AG04450 (cell line): ENCODE data around the gene SLC35F4. TPM values are rescaled to one million over a fixed set of nuclear protein-coding genes. Genes with fewer than 3 reads are reported as not detected.
"Not testable (repeated sequence)": the region's sequence is repeated elsewhere in the genome, so short reads cannot be mapped to it uniquely, and the experiment has no call there.

Experiments used
- CTCF ChIA-PET: fragments of 300-600, 350-600 bp; formaldehyde crosslinking; extraction: SDS; loops from one replicate; lab custom pipeline; 2022; ENCODE audit warnings: antibody characterized with exemption, inconsistent platforms; lab: Charles Lee
- POLR2A ChIA-PET: fragments of 350-600 bp; formaldehyde crosslinking; extraction: SDS; loops from one replicate; lab custom pipeline; 2021; ENCODE audit warnings: antibody characterized with exemption, inconsistent platforms; lab: Yijun Ruan, JAX
- DNase-seq: peaks from one replicate; pipeline ENCODE4 v3.0.0-alpha.2; 2011; ENCODE audit warnings: low read depth, low spot score
- H3K27ac ChIP-seq: one replicate; pipeline ENCODE4 v1.5.1; 2012; ENCODE audit warnings: low read depth, low read length, control low read depth
- H3K27me3 ChIP-seq: one replicate; pipeline ENCODE4 v1.6.0; 2012; ENCODE audit warnings: low read length; ENCODE audit not compliant: control insufficient read depth, insufficient read depth
- H3K4me3 ChIP-seq: 2 replicates; pipeline ENCODE4 v1.5.1; 2011; ENCODE audit warnings: mild to moderate bottlenecking, low read depth, low read length, control low read depth
- H3K9me3 ChIP-seq: 2 replicates; pipeline ENCODE4 v1.5.1; 2012; ENCODE audit warnings: low read length; ENCODE audit not compliant: control insufficient read depth, insufficient read depth
- polyA plus RNA-seq: library from polyadenylated mRNA; depleted of rRNA; stranded (reverse); fragments of >200 nt; gene quantifications from 2 replicates; pipeline ENCODE4 v1.2.3, GENCODE V29; 2011
- TF ChIP-seq, protein P1 (sequence below): IDR thresholded peaks from 2 replicates; pipeline ENCODE4 v1.5.1; 2011; ENCODE audit warnings: low read depth, low read length, control low read depth, inconsistent platforms

SLC35F4 gene
- polyA plus RNA-seq, 1 experiment, result not detected

DNA sequence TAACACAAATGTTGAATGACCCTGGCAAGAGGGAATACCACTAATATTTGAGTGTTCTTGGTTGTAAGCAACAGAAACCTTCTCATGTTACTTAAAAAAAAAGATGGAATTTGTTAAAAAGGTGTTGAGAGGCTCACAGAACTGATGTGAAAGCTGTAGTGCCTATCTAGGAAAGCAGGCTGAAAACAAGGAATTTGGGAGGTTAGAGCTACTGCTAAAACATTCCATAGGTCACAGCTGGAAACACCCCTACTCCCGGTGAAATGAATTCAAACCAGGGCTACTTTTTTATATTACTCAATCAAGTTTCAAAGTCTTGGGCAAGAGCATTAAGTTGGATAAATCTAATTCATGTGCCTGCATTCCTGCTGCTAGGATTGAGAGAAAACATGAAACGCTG, 104.1 kb downstream of the SLC35F4 start:
- no peak for DNase-seq
- H3K4me3 ChIP-seq, result no peak overlapping the region
- CTCF ChIA-PET, result no interaction called here
- H3K27me3 ChIP-seq, result no peaks in the 10 kb centered on the region
- no peaks in the 10 kb centered on the region for H3K9me3 ChIP-seq
- TF ChIP-seq, protein P1, sequence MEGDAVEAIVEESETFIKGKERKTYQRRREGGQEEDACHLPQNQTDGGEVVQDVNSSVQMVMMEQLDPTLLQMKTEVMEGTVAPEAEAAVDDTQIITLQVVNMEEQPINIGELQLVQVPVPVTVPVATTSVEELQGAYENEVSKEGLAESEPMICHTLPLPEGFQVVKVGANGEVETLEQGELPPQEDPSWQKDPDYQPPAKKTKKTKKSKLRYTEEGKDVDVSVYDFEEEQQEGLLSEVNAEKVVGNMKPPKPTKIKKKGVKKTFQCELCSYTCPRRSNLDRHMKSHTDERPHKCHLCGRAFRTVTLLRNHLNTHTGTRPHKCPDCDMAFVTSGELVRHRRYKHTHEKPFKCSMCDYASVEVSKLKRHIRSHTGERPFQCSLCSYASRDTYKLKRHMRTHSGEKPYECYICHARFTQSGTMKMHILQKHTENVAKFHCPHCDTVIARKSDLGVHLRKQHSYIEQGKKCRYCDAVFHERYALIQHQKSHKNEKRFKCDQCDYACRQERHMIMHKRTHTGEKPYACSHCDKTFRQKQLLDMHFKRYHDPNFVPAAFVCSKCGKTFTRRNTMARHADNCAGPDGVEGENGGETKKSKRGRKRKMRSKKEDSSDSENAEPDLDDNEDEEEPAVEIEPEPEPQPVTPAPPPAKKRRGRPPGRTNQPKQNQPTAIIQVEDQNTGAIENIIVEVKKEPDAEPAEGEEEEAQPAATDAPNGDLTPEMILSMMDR, result no peak
- H3K27ac ChIP-seq, result no peak overlapping the region
- POLR2A ChIA-PET, result no interaction called here

DNA sequence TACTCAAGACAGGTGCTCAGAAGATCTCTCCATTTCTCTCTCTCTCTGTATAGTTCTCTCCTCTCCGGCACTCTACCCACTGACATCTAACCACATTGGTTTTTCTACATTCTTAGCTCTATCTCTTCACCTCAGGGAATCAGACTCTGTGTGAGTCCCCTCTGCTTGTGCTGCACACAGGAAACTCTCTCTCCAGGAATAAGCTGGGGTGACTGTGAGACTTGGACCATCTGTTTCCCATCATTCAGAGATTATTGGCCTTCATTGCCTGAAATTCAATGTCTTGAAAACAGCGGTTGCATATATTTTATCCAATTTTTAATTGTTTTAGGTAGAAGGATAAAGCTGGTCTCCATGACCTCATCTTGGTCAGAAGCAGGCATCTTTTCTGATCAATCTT, 105.0 kb downstream of the SLC35F4 start:
- H3K27ac ChIP-seq, result no peak overlapping the region
- no peaks in the 10 kb centered on the region for H3K9me3 ChIP-seq
- H3K4me3 ChIP-seq, result no peak overlapping the region
- TF ChIP-seq, protein P1, result no peak
- POLR2A ChIA-PET, result no interaction called here
- no peak for DNase-seq
- CTCF ChIA-PET, result no interaction called here
- H3K27me3 ChIP-seq, result no peaks in the 10 kb centered on the region

DNA sequence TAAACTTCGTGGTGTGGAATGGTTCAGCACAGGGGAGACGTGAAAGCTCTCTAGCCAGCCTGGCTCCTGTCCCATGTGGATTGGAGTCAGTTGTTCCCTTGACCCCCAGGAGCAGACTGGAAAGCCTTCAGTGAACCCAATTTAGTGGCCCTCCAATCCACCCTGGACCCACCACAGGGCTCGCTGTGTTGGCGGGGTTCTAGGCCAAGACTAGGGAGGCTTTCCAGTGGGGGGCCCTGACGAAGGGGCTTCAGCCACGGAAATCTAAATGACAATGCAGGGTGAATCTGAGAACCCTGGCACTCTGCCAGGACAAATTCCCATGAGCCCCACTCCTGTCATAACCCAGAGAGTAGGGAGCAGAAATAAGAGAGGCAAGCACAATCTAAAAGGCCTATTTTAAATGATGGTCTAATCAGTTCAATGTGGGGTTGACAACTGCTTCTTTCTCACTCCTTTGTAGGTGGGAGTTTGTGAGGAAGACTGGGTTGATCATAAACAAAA, 110.8 kb downstream of the SLC35F4 start:
- CTCF ChIA-PET, result no interaction called here
- no peak for DNase-seq
- Histone ChIP-seq H3K9me3 (peaks cover 9% of the 10 kb centered on the region), H3K27me3 (no peaks in the 10 kb centered on the region), H3K4me3 (no peak overlapping the region), H3K27ac (no peak overlapping the region)
- TF ChIP-seq, protein P1, result no peak
- POLR2A ChIA-PET, result no interaction called here

DNA sequence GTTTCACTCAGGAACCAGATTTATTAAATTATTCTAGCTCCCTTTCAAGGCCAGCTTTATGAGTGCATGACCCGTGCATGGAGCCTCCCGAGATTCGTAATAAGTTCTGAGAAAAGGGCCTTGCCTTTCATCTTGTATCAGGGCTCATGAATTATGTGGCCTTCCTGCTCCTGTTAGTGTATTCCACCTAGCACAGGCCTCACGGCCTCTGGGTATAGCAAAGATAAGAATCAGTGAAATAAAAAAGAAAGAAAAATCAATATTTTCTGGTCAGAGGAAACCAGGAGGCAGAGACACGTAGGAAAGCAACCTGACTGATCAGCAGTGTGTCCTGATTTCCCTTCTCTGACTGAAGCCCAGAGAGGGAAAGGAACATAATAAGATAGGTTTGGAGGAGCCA, 111.4 kb downstream of the SLC35F4 start:
- POLR2A ChIA-PET, result no interaction called here
- DNase-seq, result no peak

DNA sequence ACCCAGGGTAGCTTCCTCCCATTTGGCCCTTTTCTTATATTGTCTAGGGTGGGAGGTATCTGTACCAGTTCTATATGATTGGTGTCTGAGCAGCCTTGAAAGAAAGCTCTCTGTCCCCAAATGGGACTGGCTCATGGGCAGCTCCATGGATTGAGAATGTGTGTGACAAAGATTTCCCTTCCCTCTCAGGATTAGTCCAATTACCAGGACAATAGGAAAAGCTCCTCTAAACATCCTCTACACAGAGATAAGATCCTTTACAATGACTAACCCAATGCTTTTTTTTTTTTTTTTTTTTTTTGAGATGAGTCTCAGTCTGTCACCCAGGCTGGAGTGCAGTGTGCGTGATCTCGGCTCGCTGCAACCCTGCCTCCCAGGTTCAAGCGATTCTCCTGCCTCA, 112.1 kb downstream of the SLC35F4 start:
- POLR2A ChIA-PET, result no interaction called here
- TF ChIP-seq, protein P1, result no peak
- no peak overlapping the region for H3K4me3 ChIP-seq
- H3K27ac ChIP-seq, result no peak overlapping the region
- DNase-seq, result no peak
- H3K9me3 ChIP-seq, result peaks cover 9% of the 10 kb centered on the region
- no peaks in the 10 kb centered on the region for H3K27me3 ChIP-seq
- CTCF ChIA-PET, result no interaction called here

More for the DNA sequence above, 111.4 kb downstream of the SLC35F4 start:
- TF ChIP-seq, protein P1, result no peak
- Histone ChIP-seq H3K27ac (no peak overlapping the region), H3K27me3 (no peaks in the 10 kb centered on the region), H3K9me3 (peaks cover 9% of the 10 kb centered on the region), H3K4me3 (no peak overlapping the region)
- CTCF ChIA-PET, result no interaction called here

DNA sequence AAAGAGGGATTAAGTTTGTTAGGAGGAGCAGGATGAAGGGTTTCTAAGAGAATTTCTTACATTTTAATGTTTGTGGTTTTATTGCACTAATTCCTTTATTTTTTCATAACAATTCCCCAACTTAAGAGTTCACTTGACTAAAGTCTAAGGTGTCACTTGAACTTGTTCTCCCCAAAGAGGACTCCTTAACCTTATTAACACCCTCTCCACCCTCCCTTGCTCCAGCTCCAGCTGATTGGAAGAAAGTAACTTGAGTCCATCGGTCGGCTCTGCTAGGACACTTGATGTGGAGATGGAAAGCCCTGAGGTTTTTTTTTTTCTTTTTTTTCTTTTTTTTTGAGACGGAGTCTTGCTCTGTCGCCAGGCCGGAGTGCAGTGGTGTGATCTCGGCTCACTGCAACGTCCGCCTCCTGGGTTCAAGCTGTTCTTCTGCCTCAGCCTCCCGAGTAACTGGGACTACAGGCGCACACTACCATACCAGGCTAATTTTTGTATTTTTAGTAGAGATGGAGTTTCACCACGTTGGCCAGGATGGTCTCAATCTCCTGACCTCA, 113.7 kb downstream of the SLC35F4 start:
- POLR2A ChIA-PET, DNase-seq, CTCF ChIA-PET, H3K27me3 ChIP-seq, H3K9me3 ChIP-seq, H3K27ac ChIP-seq, H3K4me3 ChIP-seq: not testable (repeated sequence)
